ENCODE data around the gene NLGN2. TPM values are rescaled to one million over a fixed set of nuclear protein-coding genes. Genes with fewer than 3 reads are reported as not detected.
"Not testable (repeated sequence)": the region's sequence is repeated elsewhere in the genome, so short reads cannot be mapped to it uniquely, and the experiment has no call there.

Gene NLGN2
- total RNA-seq = 88.0 to 97.5 TPM (median 90.8 TPM) in 3 replicates

DNA sequence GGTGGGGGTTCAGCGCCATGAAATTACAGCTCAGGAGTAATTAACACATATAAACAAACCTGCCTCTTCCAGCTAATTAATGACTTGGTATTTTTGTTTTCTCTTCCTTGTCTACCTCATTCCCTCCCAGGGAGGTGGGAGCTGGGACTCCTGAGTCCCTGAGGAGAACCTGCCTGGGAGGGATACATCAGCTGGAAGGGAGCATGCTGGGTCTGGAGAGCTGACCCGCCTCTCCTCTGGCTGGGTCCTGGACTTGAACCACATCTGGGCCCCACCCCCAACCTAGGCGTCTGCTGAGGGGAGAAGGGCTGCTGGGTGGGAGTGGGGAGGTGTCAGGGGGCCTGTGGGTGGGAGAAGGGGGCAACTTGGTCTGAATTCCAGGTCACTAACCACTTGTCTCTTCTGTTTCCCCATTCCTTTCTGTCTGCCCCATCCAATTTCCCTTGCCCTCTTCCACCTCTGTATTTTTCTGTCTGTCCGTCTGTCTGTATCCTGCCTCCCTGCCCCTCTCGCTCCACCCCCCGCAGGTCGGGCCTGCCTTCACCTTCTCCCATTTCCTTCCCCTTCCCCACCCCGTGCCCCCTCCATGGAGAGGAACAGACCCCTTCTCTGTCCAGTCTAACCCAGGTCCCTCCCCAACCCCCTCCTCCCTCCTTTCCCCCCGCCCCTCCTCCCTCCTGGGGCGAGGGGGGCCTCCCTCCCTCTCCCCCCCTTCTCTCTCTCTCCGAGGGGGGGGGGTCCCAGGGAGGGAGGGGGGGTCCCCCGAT, at the start of gene NLGN2:
NLGN2 (plus strand) TSS at position 361 of the 767 bp plus-strand sequence. CDS start 411 bp downstream, outside the sequence.
- Mint-ChIP-seq H3K9me3 (no peaks in the 10 kb centered on the region), H3K4me3 (peak within 1 kb of the TSS; percentile 38), H3K27me3 (ENCODE audit: low read depth) (no peaks in the 10 kb centered on the region), H3K27ac (no peak within 1 kb of the TSS), H3K36me3 (peaks cover 18% of the 10 kb centered on the region), H3K4me1 (peaks cover 26% of the 10 kb centered on the region)
- TF ChIP-seq, protein P1, sequence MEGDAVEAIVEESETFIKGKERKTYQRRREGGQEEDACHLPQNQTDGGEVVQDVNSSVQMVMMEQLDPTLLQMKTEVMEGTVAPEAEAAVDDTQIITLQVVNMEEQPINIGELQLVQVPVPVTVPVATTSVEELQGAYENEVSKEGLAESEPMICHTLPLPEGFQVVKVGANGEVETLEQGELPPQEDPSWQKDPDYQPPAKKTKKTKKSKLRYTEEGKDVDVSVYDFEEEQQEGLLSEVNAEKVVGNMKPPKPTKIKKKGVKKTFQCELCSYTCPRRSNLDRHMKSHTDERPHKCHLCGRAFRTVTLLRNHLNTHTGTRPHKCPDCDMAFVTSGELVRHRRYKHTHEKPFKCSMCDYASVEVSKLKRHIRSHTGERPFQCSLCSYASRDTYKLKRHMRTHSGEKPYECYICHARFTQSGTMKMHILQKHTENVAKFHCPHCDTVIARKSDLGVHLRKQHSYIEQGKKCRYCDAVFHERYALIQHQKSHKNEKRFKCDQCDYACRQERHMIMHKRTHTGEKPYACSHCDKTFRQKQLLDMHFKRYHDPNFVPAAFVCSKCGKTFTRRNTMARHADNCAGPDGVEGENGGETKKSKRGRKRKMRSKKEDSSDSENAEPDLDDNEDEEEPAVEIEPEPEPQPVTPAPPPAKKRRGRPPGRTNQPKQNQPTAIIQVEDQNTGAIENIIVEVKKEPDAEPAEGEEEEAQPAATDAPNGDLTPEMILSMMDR (IDR thresholded peaks at IDR 0.05; ENCODE audit: unreplicated experiment) = no peak
- DNase-seq (ENCODE audit: low spot score in 2 of 2, unreplicated experiment in 2 of 2) = no peak

DNA sequence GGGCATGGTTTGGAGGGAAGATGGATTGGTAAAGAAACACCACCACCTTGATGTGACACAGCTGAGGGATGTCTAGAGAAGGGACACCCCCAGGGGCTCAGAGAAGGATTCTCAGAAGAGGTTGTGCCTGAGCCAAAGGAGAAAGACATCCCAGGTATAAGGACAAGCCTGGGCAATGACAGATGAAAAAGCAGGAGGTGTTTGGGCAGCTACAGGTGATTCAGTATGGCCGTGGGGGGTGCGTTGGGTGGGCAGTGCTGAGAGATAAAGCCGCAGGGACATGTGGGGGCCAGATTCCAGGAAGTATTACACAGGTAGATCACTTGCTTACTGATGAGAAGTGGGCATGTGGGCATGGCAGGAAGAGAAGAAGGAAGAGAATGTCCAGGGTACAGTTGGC, 45.7 kb upstream of the NLGN2 start:
- Mint-ChIP-seq H3K9me3 (no peaks in the 10 kb centered on the region), H3K36me3 (no peaks in the 10 kb centered on the region), H3K4me1 (no peaks in the 10 kb centered on the region), H3K27me3 (ENCODE audit: low read depth) (no peaks in the 10 kb centered on the region), H3K27ac (no peak overlapping the region), H3K4me3 (no peak overlapping the region)
- no peak for DNase-seq (ENCODE audit: low spot score in 2 of 2, unreplicated experiment in 2 of 2)
- TF ChIP-seq, protein P1 (IDR thresholded peaks at IDR 0.05; ENCODE audit: unreplicated experiment) = no peak

DNA sequence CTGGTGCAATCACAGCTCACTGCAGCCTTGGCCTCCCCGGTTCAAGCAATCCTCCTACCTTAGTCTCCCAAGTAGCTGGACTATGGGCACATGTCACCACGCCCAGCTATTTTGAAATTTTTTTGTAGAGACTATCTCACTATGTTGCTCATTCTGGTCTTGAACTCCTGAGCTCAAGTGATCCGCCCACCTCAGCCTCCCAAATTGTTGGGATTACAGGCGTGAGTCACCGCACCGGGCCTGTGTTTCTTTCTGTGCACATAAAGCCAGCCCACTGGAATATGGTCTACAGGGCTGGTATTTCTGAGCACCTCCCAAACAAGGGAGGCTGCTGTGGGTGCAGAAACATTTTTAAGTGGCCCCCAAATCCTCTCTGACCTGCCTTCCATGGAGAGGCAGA, 44.3 kb upstream of the NLGN2 start:
- TF ChIP-seq, protein P1 (IDR thresholded peaks at IDR 0.05; ENCODE audit: unreplicated experiment) = no peak
- H3K9me3 Mint-ChIP-seq = no peaks in the 10 kb centered on the region
- H3K4me3 Mint-ChIP-seq = no peak overlapping the region
- no peaks in the 10 kb centered on the region for H3K36me3 Mint-ChIP-seq
- DNase-seq (ENCODE audit: low spot score in 2 of 2, unreplicated experiment in 2 of 2) = no peak
- H3K4me1 Mint-ChIP-seq = no peaks in the 10 kb centered on the region
- no peaks in the 10 kb centered on the region for H3K27me3 Mint-ChIP-seq (ENCODE audit: low read depth)
- H3K27ac Mint-ChIP-seq = no peak overlapping the region

DNA sequence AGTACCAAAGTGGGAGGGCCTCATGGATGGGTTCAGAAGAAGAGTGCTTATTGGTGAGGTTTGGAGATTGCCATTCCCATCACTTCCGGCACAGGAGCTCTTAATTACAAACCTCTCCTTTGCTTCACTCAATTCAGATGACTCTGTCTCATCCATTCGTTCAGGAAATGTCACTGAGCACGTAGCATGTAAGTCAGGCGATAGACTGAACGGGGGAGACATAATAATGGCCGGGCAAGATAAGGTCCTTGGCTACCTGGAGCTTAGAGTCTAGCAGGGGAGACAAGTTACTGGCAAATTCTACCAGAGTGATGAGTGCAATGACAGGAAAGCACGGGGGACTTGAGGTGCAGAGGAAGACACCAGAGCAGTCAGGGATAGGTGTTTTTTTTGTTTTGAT, 41.7 kb upstream of the NLGN2 start:
- H3K9me3 Mint-ChIP-seq; H3K36me3 Mint-ChIP-seq; DNase-seq (ENCODE audit: low spot score in 2 of 2, unreplicated experiment in 2 of 2); H3K4me1 Mint-ChIP-seq; H3K27ac Mint-ChIP-seq; H3K27me3 Mint-ChIP-seq (ENCODE audit: low read depth); H3K4me3 Mint-ChIP-seq: not testable (repeated sequence)

DNA sequence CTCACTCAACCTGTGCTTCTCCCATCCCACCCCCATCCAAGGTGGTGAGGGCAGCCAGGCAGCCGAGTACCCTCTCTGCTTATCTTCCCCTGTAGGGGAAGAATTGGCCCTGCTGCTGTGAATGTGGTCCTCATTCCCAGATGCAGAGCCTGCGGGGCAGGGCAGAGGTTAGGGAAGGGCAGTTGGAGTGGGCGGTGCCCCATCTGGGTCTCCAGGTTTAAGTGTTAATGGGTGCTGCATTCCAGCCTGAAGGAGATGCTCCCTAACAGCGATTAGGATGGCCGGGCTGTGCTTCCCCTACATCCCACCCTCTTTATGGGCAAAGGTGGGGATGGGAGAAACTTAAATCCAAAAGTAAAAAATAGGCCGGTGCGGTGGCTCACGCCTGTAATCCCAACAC, 40.6 kb upstream of the NLGN2 start:
- H3K4me1 Mint-ChIP-seq = no peaks in the 10 kb centered on the region
- no peak overlapping the region for H3K4me3 Mint-ChIP-seq
- TF ChIP-seq, protein P1 (IDR thresholded peaks at IDR 0.05; ENCODE audit: unreplicated experiment) = no peak
- no peak overlapping the region for H3K27ac Mint-ChIP-seq
- peaks cover 6% of the 10 kb centered on the region for H3K27me3 Mint-ChIP-seq (ENCODE audit: low read depth)
- no peaks in the 10 kb centered on the region for H3K36me3 Mint-ChIP-seq
- H3K9me3 Mint-ChIP-seq = no peaks in the 10 kb centered on the region
- DNase-seq (ENCODE audit: low spot score in 2 of 2, unreplicated experiment in 2 of 2) = no peak

DNA sequence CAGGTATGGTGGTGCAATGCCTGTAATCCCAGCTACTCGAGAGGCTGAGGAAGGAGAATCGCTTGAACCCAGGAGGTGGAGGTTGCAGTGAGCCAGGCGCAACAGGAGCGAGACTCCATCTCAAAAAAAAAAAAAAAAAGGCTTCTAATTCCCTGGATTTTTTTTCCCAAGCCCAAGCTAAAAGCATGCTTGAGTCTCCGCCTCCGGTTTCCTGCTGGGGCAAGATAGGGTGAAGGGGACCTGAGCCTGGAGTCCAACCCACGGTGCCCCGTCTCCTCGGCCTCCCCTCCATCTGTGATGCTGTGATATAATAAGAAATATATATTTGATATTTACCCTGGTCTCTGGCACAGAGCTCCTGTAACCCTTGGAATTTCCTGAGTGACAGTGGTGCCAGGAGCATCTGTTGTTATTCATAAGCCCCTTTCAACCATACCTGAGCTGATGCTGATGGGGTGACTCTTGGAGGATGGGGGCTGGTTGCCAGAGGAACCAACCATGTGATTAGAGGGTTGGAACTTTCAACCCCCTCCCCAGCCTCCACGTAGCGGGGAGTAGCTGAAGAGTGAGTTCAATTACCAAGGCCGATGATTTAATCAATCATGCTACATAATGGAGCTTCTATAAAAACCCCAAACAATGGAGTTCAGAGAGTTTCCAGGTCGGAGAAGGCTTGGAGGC, 39.6 kb upstream of the NLGN2 start:
- peaks cover 6% of the 10 kb centered on the region for H3K27me3 Mint-ChIP-seq (ENCODE audit: low read depth)
- no peak for DNase-seq (ENCODE audit: low spot score in 2 of 2, unreplicated experiment in 2 of 2)
- H3K4me1 Mint-ChIP-seq = no peaks in the 10 kb centered on the region
- no peaks in the 10 kb centered on the region for H3K9me3 Mint-ChIP-seq
- no peak overlapping the region for H3K4me3 Mint-ChIP-seq
- H3K36me3 Mint-ChIP-seq = no peaks in the 10 kb centered on the region
- no peak overlapping the region for H3K27ac Mint-ChIP-seq
- TF ChIP-seq, protein P1 (IDR thresholded peaks at IDR 0.05; ENCODE audit: unreplicated experiment) = no peak

DNA sequence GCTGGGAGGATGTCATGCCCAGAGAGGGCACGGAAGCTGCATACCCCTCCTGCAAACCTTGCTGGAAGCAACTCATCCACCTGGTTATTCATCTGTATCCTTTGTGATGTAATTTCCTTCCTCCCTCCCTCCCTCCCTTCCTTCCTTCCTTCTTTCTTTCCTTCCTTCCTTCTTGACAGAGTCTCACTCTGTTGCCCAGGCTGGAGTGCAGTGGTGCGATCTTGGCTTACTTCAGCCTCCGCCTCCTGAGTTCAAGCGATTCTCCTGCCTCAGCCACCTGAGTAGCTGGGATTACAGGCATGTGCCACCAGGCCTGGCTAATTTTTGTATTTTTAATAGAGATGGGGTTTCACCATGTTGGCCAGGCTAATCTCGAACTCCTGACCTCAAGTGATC, 39.0 kb upstream of the NLGN2 start:
- H3K4me3 Mint-ChIP-seq; DNase-seq (ENCODE audit: low spot score in 2 of 2, unreplicated experiment in 2 of 2); H3K9me3 Mint-ChIP-seq; H3K27ac Mint-ChIP-seq; H3K27me3 Mint-ChIP-seq (ENCODE audit: low read depth); H3K4me1 Mint-ChIP-seq; H3K36me3 Mint-ChIP-seq: not testable (repeated sequence)
